Measurements from ENCODE around the gene XRCC6. TPM values are rescaled to one million over a fixed set of nuclear protein-coding genes. Genes with fewer than 3 reads are reported as not detected.

XRCC6 gene
- total RNA-seq, 1 experiment from 2014 or later, result 414 TPM

- ChIA-PET CTCF (interaction anchor here (0.6 to 1.1 kb wide), 2 partner anchors 10 to 16 kb away, joined by 3 to 6 read pairs; partner anchors contain the start of gene PMM1), POLR2A (no interaction called here)
- intact Hi-C loops (cut with micrococcal nuclease; ENCODE audit: unreplicated experiment), result no loop called here
- H3K27ac Mint-ChIP-seq (ENCODE audit: unreplicated experiment), result no peak overlapping the region
- H3K36me3 Mint-ChIP-seq (ENCODE audit: insufficient read depth, unreplicated experiment), result no peaks in the 10 kb centered on the region
- H3K9me3 Mint-ChIP-seq (ENCODE audit: unreplicated experiment), result peaks cover 10% of the 10 kb centered on the region
- no peaks in the 10 kb centered on the region for H3K27me3 Mint-ChIP-seq (ENCODE audit: insufficient read depth, unreplicated experiment)
- Histone ChIP-seq H3K27me3 (replicated peaks; ENCODE audit: control insufficient read depth, insufficient read depth, low read length) (no peaks in the 10 kb centered on the region), H3K9me3 (no peaks in the 10 kb centered on the region), H3K4me1 (no peaks in the 10 kb centered on the region), H3K36me3 (ENCODE audit: control insufficient read depth, insufficient read depth, low read length) (no peaks in the 10 kb centered on the region), H3K4me3 (ENCODE audit: low read depth, low read length) (no peak overlapping the region)
- no peaks in the 10 kb centered on the region for H3K4me1 Mint-ChIP-seq (ENCODE audit: low read depth, unreplicated experiment)
- no peak overlapping the region for H3K4me3 Mint-ChIP-seq (ENCODE audit: unreplicated experiment)
- no peak for DNase-seq
- TF ChIP-seq, protein P1, sequence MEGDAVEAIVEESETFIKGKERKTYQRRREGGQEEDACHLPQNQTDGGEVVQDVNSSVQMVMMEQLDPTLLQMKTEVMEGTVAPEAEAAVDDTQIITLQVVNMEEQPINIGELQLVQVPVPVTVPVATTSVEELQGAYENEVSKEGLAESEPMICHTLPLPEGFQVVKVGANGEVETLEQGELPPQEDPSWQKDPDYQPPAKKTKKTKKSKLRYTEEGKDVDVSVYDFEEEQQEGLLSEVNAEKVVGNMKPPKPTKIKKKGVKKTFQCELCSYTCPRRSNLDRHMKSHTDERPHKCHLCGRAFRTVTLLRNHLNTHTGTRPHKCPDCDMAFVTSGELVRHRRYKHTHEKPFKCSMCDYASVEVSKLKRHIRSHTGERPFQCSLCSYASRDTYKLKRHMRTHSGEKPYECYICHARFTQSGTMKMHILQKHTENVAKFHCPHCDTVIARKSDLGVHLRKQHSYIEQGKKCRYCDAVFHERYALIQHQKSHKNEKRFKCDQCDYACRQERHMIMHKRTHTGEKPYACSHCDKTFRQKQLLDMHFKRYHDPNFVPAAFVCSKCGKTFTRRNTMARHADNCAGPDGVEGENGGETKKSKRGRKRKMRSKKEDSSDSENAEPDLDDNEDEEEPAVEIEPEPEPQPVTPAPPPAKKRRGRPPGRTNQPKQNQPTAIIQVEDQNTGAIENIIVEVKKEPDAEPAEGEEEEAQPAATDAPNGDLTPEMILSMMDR (IDR thresholded peaks at IDR 0.05; ENCODE audit: insufficient read depth in 1 of 2, low read depth in 1 of 2, low read length in 1 of 2, severe bottlenecking in 1 of 2, unreplicated experiment in 1 of 2), result no peak
- no TSS peak for BruUV-seq (replicated peaks)
These were observed 47.4 kb upstream of the XRCC6 start for GRCh38 chr22:41573677-41574076.

GRCh38 chr22:41574847-41575381 lies 46.2 kb upstream of the XRCC6 start:
- no peaks in the 10 kb centered on the region for H3K4me1 ChIP-seq
- H3K9me3 ChIP-seq, result no peaks in the 10 kb centered on the region
- Mint-ChIP-seq H3K4me3 (ENCODE audit: unreplicated experiment) (no peak overlapping the region), H3K27ac (ENCODE audit: unreplicated experiment) (no peak overlapping the region), H3K4me1 (ENCODE audit: low read depth, unreplicated experiment) (no peaks in the 10 kb centered on the region), H3K36me3 (ENCODE audit: insufficient read depth, unreplicated experiment) (no peaks in the 10 kb centered on the region), H3K27me3 (ENCODE audit: insufficient read depth, unreplicated experiment) (no peaks in the 10 kb centered on the region), H3K9me3 (ENCODE audit: unreplicated experiment) (peaks cover 10% of the 10 kb centered on the region)
- H3K4me3 ChIP-seq (ENCODE audit: low read depth, low read length), result no peak overlapping the region
- ChIA-PET CTCF (no interaction called here), POLR2A (no interaction called here)
- BruUV-seq (replicated peaks), result no TSS peak
- no peaks in the 10 kb centered on the region for H3K27me3 ChIP-seq (replicated peaks; ENCODE audit: control insufficient read depth, insufficient read depth, low read length)
- DNase-seq, result no peak
- TF ChIP-seq, protein P1 (IDR thresholded peaks at IDR 0.05; ENCODE audit: insufficient read depth in 1 of 2, low read depth in 1 of 2, low read length in 1 of 2, severe bottlenecking in 1 of 2, unreplicated experiment in 1 of 2), result no peak
- no peaks in the 10 kb centered on the region; the same call in 1 of the 2 replicates for H3K36me3 ChIP-seq (ENCODE audit: control insufficient read depth, insufficient read depth, low read length)
- intact Hi-C loops (cut with micrococcal nuclease; ENCODE audit: unreplicated experiment), result no loop called here

GRCh38 chr22:41575533-41575932 lies 45.6 kb upstream of the XRCC6 start:
- no TSS peak for BruUV-seq (replicated peaks)
- CTCF ChIA-PET, result no interaction called here
- TF ChIP-seq, protein P1 (IDR thresholded peaks at IDR 0.05; ENCODE audit: insufficient read depth in 1 of 2, low read depth in 1 of 2, low read length in 1 of 2, severe bottlenecking in 1 of 2, unreplicated experiment in 1 of 2), result no peak

More at GRCh38 chr22:41575533-41575932, 45.6 kb upstream of the XRCC6 start:
- Histone ChIP-seq H3K36me3 (ENCODE audit: control insufficient read depth, insufficient read depth, low read length) (no peaks in the 10 kb centered on the region; the same call in 1 of the 2 replicates), H3K27me3 (replicated peaks; ENCODE audit: control insufficient read depth, insufficient read depth, low read length) (no peaks in the 10 kb centered on the region), H3K9me3 (no peaks in the 10 kb centered on the region), H3K4me3 (ENCODE audit: low read depth, low read length) (no peak overlapping the region), H3K4me1 (no peaks in the 10 kb centered on the region)
- H3K9me3 Mint-ChIP-seq (ENCODE audit: unreplicated experiment), result peaks cover 10% of the 10 kb centered on the region
- no peaks in the 10 kb centered on the region for H3K4me1 Mint-ChIP-seq (ENCODE audit: low read depth, unreplicated experiment)
- no peak for DNase-seq
- intact Hi-C loops (cut with micrococcal nuclease; ENCODE audit: unreplicated experiment), result no loop called here
- H3K27me3 Mint-ChIP-seq (ENCODE audit: insufficient read depth, unreplicated experiment), result no peaks in the 10 kb centered on the region
- no peak overlapping the region for H3K27ac Mint-ChIP-seq (ENCODE audit: unreplicated experiment)
- POLR2A ChIA-PET, result no interaction called here
- H3K36me3 Mint-ChIP-seq (ENCODE audit: insufficient read depth, unreplicated experiment), result no peaks in the 10 kb centered on the region
- H3K4me3 Mint-ChIP-seq (ENCODE audit: unreplicated experiment), result no peak overlapping the region
